ENCODE data around the gene SUSD3.

The SUSD3 gene

DNA sequence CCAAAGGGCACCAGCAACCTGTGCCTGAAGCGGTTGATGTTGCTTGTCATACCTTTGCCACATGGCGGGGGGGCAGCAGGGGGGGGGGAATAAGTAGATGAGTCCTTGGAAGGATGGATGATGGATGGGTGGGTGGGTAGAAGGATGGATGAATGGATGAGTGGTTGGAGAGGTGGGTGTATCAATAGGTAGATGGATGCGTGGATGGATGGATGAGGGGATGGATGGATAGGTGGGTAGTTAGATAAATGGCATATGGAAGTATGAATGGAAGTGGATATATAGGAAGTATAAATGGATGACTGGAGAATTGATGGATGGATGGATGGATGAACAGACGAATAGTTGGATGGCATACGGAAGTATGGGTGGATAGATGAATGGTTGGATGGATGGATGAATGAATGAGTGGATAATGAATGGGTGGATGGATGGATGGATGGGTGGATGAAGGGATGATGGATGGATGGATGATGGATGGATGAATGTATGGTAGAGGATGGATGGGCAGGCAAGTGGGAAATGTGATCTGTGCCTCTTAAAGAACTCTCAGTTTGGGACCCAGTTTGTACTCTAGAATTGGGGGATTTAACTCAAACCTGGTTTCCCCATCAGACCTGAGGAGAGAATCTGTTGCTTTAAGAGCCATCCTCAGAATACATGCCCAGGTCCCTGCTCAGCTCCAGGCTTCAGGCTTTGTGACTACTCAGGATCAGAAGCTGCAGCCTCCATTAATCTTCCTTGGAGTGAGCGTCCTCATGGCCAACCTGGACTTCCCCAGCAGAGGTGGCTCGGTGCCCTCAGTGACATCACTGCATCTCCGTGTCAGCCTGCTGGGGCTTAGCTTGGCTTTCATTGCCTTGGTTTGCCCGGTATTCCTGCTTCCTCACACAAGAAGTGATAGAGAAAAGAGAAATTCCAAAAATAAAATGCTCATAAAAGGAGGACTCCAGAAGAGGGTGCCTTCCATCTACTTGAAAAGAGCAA is 27.6 kb upstream of the SUSD3 start:
- DNase-seq (ENCODE audit: low read depth): no peak

GRCh38 chr9:93031629-93032430 is 26.7 kb upstream of the SUSD3 start:
- no peak for DNase-seq (ENCODE audit: low read depth)

- no peak for DNase-seq (ENCODE audit: low read depth)
Measured at GRCh38 chr9:93032545-93032944, 26.0 kb upstream of the SUSD3 start.

DNA sequence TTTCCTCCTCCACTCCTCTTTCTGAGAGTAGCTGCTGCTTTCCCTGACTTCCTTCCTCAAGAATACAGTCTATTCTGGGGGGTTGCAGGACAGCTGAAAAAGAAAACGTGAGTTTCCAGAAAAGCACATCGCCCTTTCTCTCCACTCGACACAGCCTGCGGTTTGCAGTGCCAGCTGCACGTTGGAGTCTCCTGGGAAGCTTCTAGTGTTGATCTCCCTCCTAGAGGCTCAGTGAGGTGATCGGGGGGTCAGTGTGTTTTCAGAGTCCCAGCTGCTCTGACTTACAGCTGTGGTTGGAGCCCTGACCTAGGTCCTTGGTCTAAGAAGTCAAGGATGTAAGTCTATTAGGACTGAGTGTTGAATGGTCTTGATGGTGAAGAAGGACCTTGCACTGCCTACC is 25.0 kb upstream of the SUSD3 start:
- no peak for DNase-seq (ENCODE audit: low read depth)

DNA sequence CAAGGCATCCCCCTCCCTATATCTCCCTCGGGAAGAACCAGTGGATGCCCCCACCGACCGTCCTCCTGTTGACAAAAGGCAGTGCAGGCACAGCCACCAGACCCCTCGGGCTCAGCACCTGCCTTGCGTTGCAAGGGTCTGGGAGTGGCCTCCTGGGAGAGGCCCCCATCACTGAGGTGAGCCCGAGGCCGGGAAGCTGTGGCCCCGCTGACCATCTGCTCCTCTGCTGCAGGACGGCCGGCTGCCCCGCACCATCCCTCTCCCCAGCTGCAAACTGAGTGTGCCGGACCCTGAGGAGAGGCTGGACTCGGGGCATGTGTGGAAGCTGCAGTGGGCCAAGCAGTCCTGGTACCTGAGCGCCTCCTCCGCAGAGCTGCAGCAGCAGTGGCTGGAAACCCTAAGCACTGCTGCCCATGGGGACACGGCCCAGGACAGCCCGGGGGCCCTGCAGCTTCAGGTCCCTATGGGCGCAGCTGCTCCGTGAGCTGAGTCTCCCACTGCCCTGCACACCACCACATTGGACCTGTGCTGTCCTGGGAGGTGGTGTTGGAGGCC is 23.3 kb upstream of the SUSD3 start:
- DNase-seq (ENCODE audit: low read depth): no peak

DNA sequence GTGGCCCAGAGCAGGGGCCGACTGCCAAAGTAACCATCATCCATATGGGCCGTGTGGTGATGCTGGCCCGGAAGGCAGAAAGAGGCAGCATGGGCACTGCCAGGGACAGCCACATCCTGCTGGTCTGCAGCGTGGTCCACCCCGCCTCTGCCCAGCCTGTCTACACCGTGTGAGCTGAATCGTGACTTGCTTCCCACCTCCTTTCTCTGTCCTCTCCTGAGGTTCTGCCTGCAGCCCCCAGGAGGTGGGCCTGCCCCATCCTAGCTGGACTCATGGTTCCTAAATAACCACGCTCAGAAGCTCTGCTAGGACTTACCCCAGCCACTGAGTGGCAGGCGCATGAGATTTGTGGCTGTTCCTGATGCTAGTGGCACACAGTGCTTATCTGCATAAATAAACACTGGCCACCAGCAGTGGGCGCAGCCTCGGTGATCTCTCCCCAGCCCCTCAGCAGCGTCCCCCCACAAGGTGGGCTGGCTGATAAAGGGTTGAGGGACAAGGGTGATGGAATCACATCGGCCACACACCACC is 22.6 kb upstream of the SUSD3 start:
- no peak for DNase-seq (ENCODE audit: low read depth)

DNA sequence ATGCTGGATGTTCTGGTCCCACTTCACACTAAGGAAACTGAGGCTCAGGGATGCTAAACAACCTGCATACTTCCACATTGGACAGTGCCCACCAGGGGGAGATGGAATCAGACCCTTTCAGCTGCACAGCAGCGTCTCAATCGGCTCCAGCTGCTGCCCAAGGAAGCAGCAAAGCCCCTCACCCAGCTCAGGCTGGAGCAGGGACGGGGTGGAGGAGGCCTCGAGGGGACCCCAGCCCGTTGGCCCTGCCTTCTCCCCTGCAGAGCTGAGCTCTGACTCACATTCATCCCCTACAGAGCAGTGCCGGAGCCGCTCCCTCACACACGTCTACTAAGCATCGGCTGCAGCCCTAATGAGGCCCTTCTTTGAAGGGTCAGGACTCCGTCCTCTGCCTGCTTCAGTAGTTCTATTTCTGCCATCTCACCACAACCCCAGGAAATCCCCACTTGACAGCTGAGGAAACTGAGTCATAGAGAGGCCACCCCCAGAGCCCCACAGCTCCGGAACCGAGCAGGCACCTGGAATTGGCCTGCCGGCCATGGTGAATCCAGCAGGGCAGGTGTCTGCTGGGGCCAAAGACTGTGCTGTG is 21.5 kb upstream of the SUSD3 start:
- DNase-seq (ENCODE audit: low read depth): no peak

GRCh38 chr9:93037476-93037971 is 21.0 kb upstream of the SUSD3 start:
- no peak for DNase-seq (ENCODE audit: low read depth)

- no peak for DNase-seq (ENCODE audit: low read depth)
Measured at GRCh38 chr9:93038918-93039317, 19.6 kb upstream of the SUSD3 start.

DNA sequence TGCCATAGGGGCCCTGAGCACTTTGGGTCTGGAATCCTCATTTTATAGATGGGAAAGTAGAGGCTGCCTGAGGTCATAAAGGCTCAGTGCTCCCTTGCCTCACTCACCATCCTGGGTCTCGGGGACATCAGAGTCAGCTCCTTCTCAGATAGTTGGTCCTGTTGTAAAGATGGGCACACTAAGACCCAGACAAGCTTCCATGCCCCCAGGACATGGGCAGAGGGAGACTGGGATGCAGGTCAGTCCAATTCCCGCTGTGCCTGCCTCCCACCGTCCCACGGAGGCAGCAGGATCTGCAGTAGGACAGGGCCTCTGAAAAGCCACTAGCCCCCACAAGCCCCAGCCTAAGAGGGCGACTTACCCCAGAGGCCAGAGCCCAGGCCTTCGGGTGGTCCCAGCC is 19.0 kb upstream of the SUSD3 start:
- no peak for DNase-seq (ENCODE audit: low read depth)

GRCh38 chr9:93039976-93040375 is 18.5 kb upstream of the SUSD3 start:
- no peak for DNase-seq (ENCODE audit: low read depth)

DNA sequence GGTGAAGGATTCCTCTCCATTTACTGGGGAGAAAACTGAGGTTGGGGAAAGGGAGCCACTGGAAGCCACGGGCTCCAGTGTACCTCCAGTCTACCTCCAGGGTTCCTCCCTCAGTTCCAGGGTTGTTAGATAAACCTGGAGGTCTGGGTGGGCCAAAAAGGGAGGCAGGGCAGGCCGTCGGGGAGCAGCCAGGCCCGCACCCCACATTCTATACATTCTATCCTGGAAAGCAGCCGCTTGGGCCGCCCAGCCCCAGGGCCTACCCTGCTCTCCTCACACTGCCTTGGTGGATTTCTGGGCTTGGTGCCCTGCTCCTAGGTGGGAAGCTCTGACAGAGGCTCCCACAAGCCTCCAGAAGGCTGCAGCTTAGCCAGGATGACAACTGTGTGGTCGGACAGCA is 18.1 kb upstream of the SUSD3 start:
- DNase-seq (ENCODE audit: low read depth): no peak

DNA sequence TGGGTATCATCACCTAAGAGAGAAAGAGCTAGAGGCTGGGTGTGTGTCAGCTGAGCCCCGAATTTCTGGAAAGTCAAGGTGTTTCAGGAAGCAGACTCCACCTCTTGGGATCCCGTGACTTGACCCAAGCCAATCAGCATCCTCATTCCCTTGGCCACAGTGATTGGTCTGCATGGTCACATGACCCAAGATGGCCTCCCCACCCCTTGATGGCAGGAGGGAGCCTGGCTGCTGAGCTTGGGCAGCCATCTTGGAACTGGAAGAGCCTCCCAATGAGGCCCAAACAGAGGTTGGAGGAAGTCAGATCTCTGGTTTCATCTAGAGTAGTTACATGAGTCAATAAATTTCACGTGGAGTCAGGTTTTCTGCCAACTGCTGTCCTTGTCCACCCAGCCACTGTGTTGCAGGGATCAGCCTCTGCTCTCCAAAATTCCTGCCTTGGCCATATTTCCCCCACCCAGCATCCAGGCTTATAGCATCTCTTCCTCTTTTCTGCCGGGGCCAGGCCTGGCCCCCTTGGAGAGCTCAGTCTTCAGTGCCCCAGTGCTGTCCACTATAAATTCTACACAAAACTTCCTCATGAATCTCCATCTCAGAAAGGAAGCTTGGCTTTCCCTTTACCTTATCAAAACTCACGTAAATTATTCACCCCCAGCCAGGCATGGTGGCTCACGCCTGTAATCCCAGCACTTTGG is 17.2 kb upstream of the SUSD3 start:
- DNase-seq (ENCODE audit: low read depth): no peak

- DNase-seq (ENCODE audit: low read depth): no peak
Measured at GRCh38 chr9:93043122-93043521, 15.4 kb upstream of the SUSD3 start.

- DNase-seq (ENCODE audit: low read depth): no peak
Measured at GRCh38 chr9:93045521-93045920, 13.0 kb upstream of the SUSD3 start.

- DNase-seq (ENCODE audit: low read depth): no peak
Measured at GRCh38 chr9:93048566-93049448, 9.7 kb upstream of the SUSD3 start.

- DNase-seq (ENCODE audit: low read depth): no peak
Measured at GRCh38 chr9:93049491-93049890, 9.0 kb upstream of the SUSD3 start.

GRCh38 chr9:93050231-93050630 is 8.3 kb upstream of the SUSD3 start:
- DNase-seq (ENCODE audit: low read depth): no peak

- DNase-seq (ENCODE audit: low read depth): peak; percentile 37
Measured at GRCh38 chr9:93051680-93052089, 6.8 kb upstream of the SUSD3 start.

Data from fibroblast of gingiva (primary cell).